GM19043 (cell line): ENCODE data around the gene CCRL2.
"Not testable (repeated sequence)": the region's sequence is repeated elsewhere in the genome, so short reads cannot be mapped to it uniquely, and the experiment has no call there.

Source experiments
- ATAC-seq: cut with Tn5 transposase; IDR thresholded peaks from one replicate; pipeline ENCODE4 v1.9.1; 2021; ENCODE audit warnings: low read depth; ENCODE audit not compliant: unreplicated experiment

CCRL2 gene

GRCh38 chr3:46401579-46401978, 5.5 kb upstream of the CCRL2 start:
- ATAC-seq = no peak

GRCh38 chr3:46402902-46403301, 4.2 kb upstream of the CCRL2 start:
- not testable (repeated sequence) for ATAC-seq

- no peak for ATAC-seq
Measured at GRCh38 chr3:46405301-46406019, 1.6 kb upstream of the CCRL2 start.

- ATAC-seq = no peak
Measured at GRCh38 chr3:46406443-46406787, 644 bp upstream of the CCRL2 start.

- no peak for ATAC-seq
Measured at GRCh38 chr3:46407970-46408369, 911 bp downstream of the CCRL2 start.

- ATAC-seq = no peak
Measured at GRCh38 chr3:46408853-46409252, 1.8 kb downstream of the CCRL2 start.

- ATAC-seq = no peak
Measured at GRCh38 chr3:46409739-46410489, 2.9 kb downstream of the CCRL2 start.

GRCh38 chr3:46410669-46411068, 3.6 kb downstream of the CCRL2 start:
- no peak for ATAC-seq

GRCh38 chr3:46411271-46411670, 4.2 kb downstream of the CCRL2 start:
- ATAC-seq = no peak

- ATAC-seq = no peak
Measured at GRCh38 chr3:46412786-46413298, 5.8 kb downstream of the CCRL2 start.

GRCh38 chr3:46413951-46414350, 6.9 kb downstream of the CCRL2 start:
- ATAC-seq = no peak

GRCh38 chr3:46414739-46415138, 7.7 kb downstream of the CCRL2 start:
- ATAC-seq = no peak

GRCh38 chr3:46416125-46416810, 9.2 kb downstream of the CCRL2 start:
- ATAC-seq = no peak

- no peak for ATAC-seq
Measured at GRCh38 chr3:46416811-46417510, 9.9 kb downstream of the CCRL2 start.

GRCh38 chr3:46417841-46418611, 11.0 kb downstream of the CCRL2 start:
- ATAC-seq = no peak

- ATAC-seq = no peak
Measured at GRCh38 chr3:46419816-46420215, 12.8 kb downstream of the CCRL2 start.

GRCh38 chr3:46420931-46421330, 13.9 kb downstream of the CCRL2 start:
- no peak for ATAC-seq

- ATAC-seq = no peak
Measured at GRCh38 chr3:46422617-46423016, 15.6 kb downstream of the CCRL2 start.

GRCh38 chr3:46423588-46423987, 16.5 kb downstream of the CCRL2 start:
- ATAC-seq = no peak

- not testable (repeated sequence) for ATAC-seq
Measured at GRCh38 chr3:46426476-46426875, 19.4 kb downstream of the CCRL2 start.
